A549 (cell line): ENCODE measurements around the gene RERE. TPM values are rescaled to one million over a fixed set of nuclear protein-coding genes. Genes with fewer than 3 reads are reported as not detected.

Experiments used
- ATAC-seq, 2 experiments: fragments of 200-7000 bp in 1 of 2; fragments of >200 bp in 1 of 2; cut with Nextera tagmentation in 1 of 2; cut with Tn5 transposase in 1 of 2; 3 replicates each; pipeline versions ENCODE4 v1.8.0 to v1.9.1; 2018 to 2020; ENCODE audit warnings: mild to moderate bottlenecking in 1 of 2, moderate library complexity in 1 of 2
- CTCF ChIA-PET: fragments of 300-600 bp; sonication (Branson Sonifier 250); formaldehyde crosslinking; extraction: SDS; loops from one replicate; lab custom pipeline; 2021; ENCODE audit warnings: antibody characterized with exemption, inconsistent platforms; lab: Yijun Ruan, JAX
- POLR2A ChIA-PET: fragments of 350-600 bp; formaldehyde crosslinking; extraction: SDS; loops from one replicate; lab custom pipeline; 2021; ENCODE audit warnings: antibody characterized with exemption, inconsistent platforms; lab: Yijun Ruan, JAX
- DNase-seq, 2 experiments: peaks; one replicate each; pipeline versions ENCODE4 v3.0.0 to v3.0.0-alpha.2; 2011 to 2016; ENCODE audit warnings: low read depth in 1 of 2, low spot score in 1 of 2
- FAIRE-seq: peaks from 2 replicates; lab custom pipeline; 2011; peaks lifted over from hg19 to GRCh38; lab: Jason Lieb, UNC
- H3K27ac ChIP-seq, 2 experiments: fragments of >200 bp; sonication (Bioruptor Twin); formaldehyde crosslinking; 3 replicates each; pipeline ENCODE4 v1.5.1; 2016 to 2017
- H3K4me1 ChIP-seq: fragments of >200 bp; sonication (Bioruptor Twin); formaldehyde crosslinking; 3 replicates; pipeline ENCODE4 v1.6.1; 2016
- H3K4me2 ChIP-seq: fragments of >200 bp; sonication (Bioruptor Twin); formaldehyde crosslinking; 3 replicates; pipeline ENCODE4 v1.6.1; 2016
- H3K4me3 ChIP-seq: fragments of >200 bp; sonication (Bioruptor Twin); formaldehyde crosslinking; 3 replicates; pipeline ENCODE4 v1.5.1; 2016
- H3K9me3 ChIP-seq: fragments of >200 bp; sonication (Bioruptor Twin); formaldehyde crosslinking; 3 replicates; pipeline ENCODE4 v1.6.1; 2016
- CBX8 ChIP-seq: fragments of 200-600 bp; sonication (generic); IDR thresholded peaks from 2 replicates; pipeline ENCODE4 v1.6.1; 2016
- CEBPB ChIP-seq, 2 experiments: fragments of >200 bp in 1 of 2; sonication (Bioruptor Twin) in 1 of 2; formaldehyde crosslinking in 1 of 2; IDR thresholded peaks; 2 replicates each; pipeline ENCODE4 v1.6.1; 2012 to 2016
- EHMT2 ChIP-seq: fragments of 200-600 bp; sonication (generic); IDR thresholded peaks from 2 replicates; pipeline ENCODE4 v1.6.1; 2016; ENCODE audit warnings: antibody characterized with exemption, low read depth, mild to moderate bottlenecking, moderate library complexity
- FOSB ChIP-seq: fragments of 250-450 bp; sonication (Bioruptor Pico); IDR thresholded peaks from 2 replicates; pipeline ENCODE4 v1.5.0; 2020; ENCODE audit warnings: mild to moderate bottlenecking, moderate library complexity
- GATA3 ChIP-seq: IDR thresholded peaks from 2 replicates; pipeline ENCODE4 v1.6.1; 2012; ENCODE audit warnings: borderline replicate concordance
- HOXB5 ChIP-seq: fragments of 250-450 bp; sonication (Bioruptor Pico); IDR thresholded peaks from 2 replicates; pipeline ENCODE4 v1.5.0; 2020; ENCODE audit warnings: mild to moderate bottlenecking, moderate library complexity
- JUN ChIP-seq, 2 experiments: fragments of >200 bp; sonication (Bioruptor Twin); formaldehyde crosslinking; IDR thresholded peaks; 2 replicates in 1 of 2; 3 replicates in 1 of 2; pipeline ENCODE4 v1.6.1; 2016 to 2017
- KDM1A ChIP-seq: fragments of 200-600 bp; sonication (generic); IDR thresholded peaks from 2 replicates; pipeline ENCODE4 v1.6.1; 2016; ENCODE audit warnings: low read depth, mild to moderate bottlenecking
- KDM5A ChIP-seq: fragments of 200-600 bp; sonication (generic); IDR thresholded peaks from 2 replicates; pipeline ENCODE4 v1.6.1; 2016; ENCODE audit warnings: antibody characterized with exemption, mild to moderate bottlenecking
- MAFK ChIP-seq: fragments of 450-650 bp; IDR thresholded peaks from 2 replicates; pipeline ENCODE4 v1.6.1; 2014; ENCODE audit not compliant: partially characterized antibody
- MYC ChIP-seq: IDR thresholded peaks from 2 replicates; pipeline ENCODE4 v1.6.1; 2012; ENCODE audit warnings: mild to moderate bottlenecking, inconsistent platforms, low read length, improper control_type of control experiment, borderline replicate concordance
- NR3C1 ChIP-seq: fragments of >200 bp; sonication (Bioruptor Twin); formaldehyde crosslinking; IDR thresholded peaks from 3 replicates; pipeline ENCODE4 v1.6.1; 2017
- RAD21 ChIP-seq, 2 experiments: fragments of >200 bp in 1 of 2; sonication (Bioruptor Twin) in 1 of 2; formaldehyde crosslinking in 1 of 2; IDR thresholded peaks in 1 of 2; conservative IDR thresholded peaks in 1 of 2; 2 replicates in 1 of 2; 3 replicates in 1 of 2; pipeline ENCODE4 v1.6.1; 2012 to 2018; ENCODE audit warnings: inconsistent platforms in 1 of 2
- RARB ChIP-seq: fragments of 250-450 bp; sonication (Bioruptor Pico); IDR thresholded peaks from 2 replicates; pipeline ENCODE4 v1.8.0; 2021; ENCODE audit warnings: mild to moderate bottlenecking, moderate library complexity
- RFX5 ChIP-seq: fragments of 450-650 bp; IDR thresholded peaks from 2 replicates; pipeline ENCODE4 v1.7.1; 2014; ENCODE audit warnings: antibody characterized with exemption, mild to moderate bottlenecking, moderate library complexity
- SMC3 ChIP-seq: fragments of >200 bp; sonication (Bioruptor Twin); formaldehyde crosslinking; IDR thresholded peaks from 3 replicates; pipeline ENCODE4 v1.6.1; 2018; ENCODE audit warnings: inconsistent platforms
- SREBF2 ChIP-seq: fragments of 450-650 bp; IDR thresholded peaks from 2 replicates; pipeline ENCODE4 v1.6.1; 2014; ENCODE audit warnings: mild to moderate bottlenecking, moderate library complexity
- ZC3H11A ChIP-seq: fragments of 450-650 bp; IDR thresholded peaks from 2 replicates; pipeline ENCODE4 v1.6.1; 2014; ENCODE audit warnings: antibody characterized with exemption, mild to moderate bottlenecking
- ZSCAN20 ChIP-seq: fragments of 250-450 bp; sonication (Bioruptor Pico); IDR thresholded peaks from 2 replicates; pipeline ENCODE4 v1.8.0; 2022; ENCODE audit warnings: mild to moderate bottlenecking, moderate library complexity
- WGBS: methylation state at CpG from one replicate; pipeline ENCODE4 v1.1.6; 2017; ENCODE audit errors: missing lambda C conversion rate; 5-methylcytosine and 5-hydroxymethylcytosine counted together
- polyA plus RNA-seq, 4 experiments: library from polyadenylated mRNA; depleted of rRNA in 3 of 4; stranded (reverse); fragments of >200 nt; fragmentation: RNase III in 1 of 4; extraction: RNeasy Plus Mini Kit Qiagen cat#74134 plus additional on column Dnase treatment in 1 of 4; gene quantifications; 2 replicates in 3 of 4; 3 replicates in 1 of 4; pipeline ENCODE4 v1.2.3, GENCODE V29; 2011 to 2017
- TF ChIP-seq, protein P1 (sequence below): fragments of 250-450 bp; sonication (Bioruptor Pico); IDR thresholded peaks from 2 replicates; pipeline ENCODE4 v1.5.0; 2020; ENCODE audit warnings: low read depth, mild to moderate bottlenecking, moderate library complexity
- TF ChIP-seq, protein P2 (sequence below): fragments of >200 bp; sonication (Bioruptor Twin); formaldehyde crosslinking; IDR thresholded peaks from 3 replicates; pipeline ENCODE4 v1.5.1; 2016
- TF ChIP-seq, protein P3 (sequence below): IDR thresholded peaks from 2 replicates; pipeline ENCODE4 v1.6.1; 2012; ENCODE audit warnings: low read depth, borderline replicate concordance

Gene RERE
- polyA plus RNA-seq, 2 of the 4 experiments (the other 2 are of a cell fraction): 12.6 to 28.6 TPM

DNA sequence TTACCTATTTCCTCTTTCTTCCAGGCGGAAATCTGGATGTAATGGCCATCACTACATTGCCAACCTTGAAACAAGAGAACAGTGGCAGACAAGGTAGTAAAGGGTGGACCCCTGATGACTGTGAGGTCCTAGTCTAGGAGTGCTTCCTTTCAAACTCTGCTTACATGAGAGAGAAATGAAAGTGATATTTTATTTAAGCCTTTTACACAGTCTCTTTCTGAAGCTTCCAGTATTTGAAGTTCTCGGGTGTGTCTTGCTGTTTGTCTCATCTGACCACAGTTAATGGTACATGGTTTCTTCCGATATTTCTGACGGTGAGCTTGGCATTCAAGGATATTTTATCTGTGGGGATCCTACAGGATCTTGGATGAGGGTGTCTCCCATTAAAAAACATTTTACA, 284.3 kb downstream of the RERE start:
- TF ChIP-seq CEBPB (IDR thresholded peaks at IDR 0.05) (no peak), MYC (no peak), RAD21 (conservative IDR thresholded peaks at IDR 0.05 in 1 of 2, IDR thresholded peaks at IDR 0.05 in 1 of 2) (no peak), SREBF2 (no peak), RARB (CRISPR knock-in tag) (no peak), HOXB5 (CRISPR knock-in tag) (no peak), ZC3H11A (no peak), KDM1A (no peak), RFX5 (no peak), JUN (IDR thresholded peaks at IDR 0.05) (no peak), KDM5A (no peak), SMC3 (no peak), CBX8 (no peak)
- TF ChIP-seq, protein P1, sequence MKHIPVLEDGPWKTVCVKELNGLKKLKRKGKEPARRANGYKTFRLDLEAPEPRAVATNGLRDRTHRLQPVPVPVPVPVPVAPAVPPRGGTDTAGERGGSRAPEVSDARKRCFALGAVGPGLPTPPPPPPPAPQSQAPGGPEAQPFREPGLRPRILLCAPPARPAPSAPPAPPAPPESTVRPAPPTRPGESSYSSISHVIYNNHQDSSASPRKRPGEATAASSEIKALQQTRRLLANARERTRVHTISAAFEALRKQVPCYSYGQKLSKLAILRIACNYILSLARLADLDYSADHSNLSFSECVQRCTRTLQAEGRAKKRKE (CRISPR knock-in tag): no peak
- TF ChIP-seq, protein P2, sequence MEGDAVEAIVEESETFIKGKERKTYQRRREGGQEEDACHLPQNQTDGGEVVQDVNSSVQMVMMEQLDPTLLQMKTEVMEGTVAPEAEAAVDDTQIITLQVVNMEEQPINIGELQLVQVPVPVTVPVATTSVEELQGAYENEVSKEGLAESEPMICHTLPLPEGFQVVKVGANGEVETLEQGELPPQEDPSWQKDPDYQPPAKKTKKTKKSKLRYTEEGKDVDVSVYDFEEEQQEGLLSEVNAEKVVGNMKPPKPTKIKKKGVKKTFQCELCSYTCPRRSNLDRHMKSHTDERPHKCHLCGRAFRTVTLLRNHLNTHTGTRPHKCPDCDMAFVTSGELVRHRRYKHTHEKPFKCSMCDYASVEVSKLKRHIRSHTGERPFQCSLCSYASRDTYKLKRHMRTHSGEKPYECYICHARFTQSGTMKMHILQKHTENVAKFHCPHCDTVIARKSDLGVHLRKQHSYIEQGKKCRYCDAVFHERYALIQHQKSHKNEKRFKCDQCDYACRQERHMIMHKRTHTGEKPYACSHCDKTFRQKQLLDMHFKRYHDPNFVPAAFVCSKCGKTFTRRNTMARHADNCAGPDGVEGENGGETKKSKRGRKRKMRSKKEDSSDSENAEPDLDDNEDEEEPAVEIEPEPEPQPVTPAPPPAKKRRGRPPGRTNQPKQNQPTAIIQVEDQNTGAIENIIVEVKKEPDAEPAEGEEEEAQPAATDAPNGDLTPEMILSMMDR: no peak
- TF ChIP-seq, all 56 proteins: peak for 0
- Histone ChIP-seq H3K4me3 (no peak overlapping the region), H3K4me1 (no peaks in the 10 kb centered on the region), H3K4me2 (no peak overlapping the region), H3K27ac (no peak overlapping the region), H3K9me3 (no peaks in the 10 kb centered on the region)
- FAIRE-seq (no peak), ATAC-seq (no peak), DNase-seq (no peak)
- WGBS: 92% methylated on average over 4 of the region's 4 CpGs
- ChIA-PET POLR2A (no interaction called here), CTCF (no interaction called here)

DNA sequence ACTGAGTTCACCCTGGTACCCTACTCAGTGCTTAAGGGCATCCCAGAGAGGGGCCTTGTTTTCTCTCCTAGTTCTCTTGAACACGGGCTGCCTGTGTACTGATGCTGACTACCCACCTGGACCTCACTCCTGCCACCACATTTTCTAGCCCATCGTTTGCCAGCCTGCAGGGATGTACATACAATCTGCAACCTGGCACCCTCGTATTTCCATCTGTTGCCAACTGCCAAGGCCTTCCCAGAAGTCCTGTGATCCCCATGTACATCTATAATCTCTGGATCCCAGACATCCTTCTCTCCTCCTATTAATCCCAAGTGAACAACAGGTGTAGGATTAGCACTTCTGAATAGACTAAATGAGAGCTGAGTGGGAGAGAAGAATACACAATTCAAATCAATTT, 287.5 kb downstream of the RERE start:
- ChIA-PET POLR2A (no interaction called here), CTCF (no interaction called here)
- no peak overlapping the region for H3K27ac ChIP-seq
- WGBS: 88% methylated on average over 3 of the region's 3 CpGs
- ATAC-seq (no peak), DNase-seq (no peak), FAIRE-seq (no peak)
- H3K4me3 ChIP-seq: no peak overlapping the region
- TF ChIP-seq, protein P3, sequence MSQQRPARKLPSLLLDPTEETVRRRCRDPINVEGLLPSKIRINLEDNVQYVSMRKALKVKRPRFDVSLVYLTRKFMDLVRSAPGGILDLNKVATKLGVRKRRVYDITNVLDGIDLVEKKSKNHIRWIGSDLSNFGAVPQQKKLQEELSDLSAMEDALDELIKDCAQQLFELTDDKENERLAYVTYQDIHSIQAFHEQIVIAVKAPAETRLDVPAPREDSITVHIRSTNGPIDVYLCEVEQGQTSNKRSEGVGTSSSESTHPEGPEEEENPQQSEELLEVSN: no peak
- TF ChIP-seq FOSB (CRISPR knock-in tag) (no peak), GATA3 (no peak), MYC (no peak), ZSCAN20 (CRISPR knock-in tag) (no peak), NR3C1 (no peak), EHMT2 (no peak), SREBF2 (no peak), MAFK (no peak)
- TF ChIP-seq, protein P1 (CRISPR knock-in tag): no peak
- no peak overlapping the region for H3K4me2 ChIP-seq
- peaks cover 22% of the 10 kb centered on the region; the same call in 2 of the 3 replicates for H3K4me1 ChIP-seq
- no peaks in the 10 kb centered on the region for H3K9me3 ChIP-seq
